NB4 (cell line): ENCODE data around the gene RBM39.

Source experiments
- MAX ChIP-seq: IDR thresholded peaks from 2 replicates; pipeline ENCODE4 v1.6.1; 2011; ENCODE audit warnings: low read depth, low read length
- POLR2A ChIP-seq: IDR thresholded peaks from 2 replicates; pipeline ENCODE4 v1.6.1; 2011; ENCODE audit warnings: mild to moderate bottlenecking; ENCODE audit not compliant: insufficient read length; ENCODE audit errors: extremely low read depth
- TF ChIP-seq, protein P1 (sequence below): IDR thresholded peaks from one replicate; pipeline ENCODE4 v1.5.1; 2012; ENCODE audit warnings: low read depth, low read length

DNA sequence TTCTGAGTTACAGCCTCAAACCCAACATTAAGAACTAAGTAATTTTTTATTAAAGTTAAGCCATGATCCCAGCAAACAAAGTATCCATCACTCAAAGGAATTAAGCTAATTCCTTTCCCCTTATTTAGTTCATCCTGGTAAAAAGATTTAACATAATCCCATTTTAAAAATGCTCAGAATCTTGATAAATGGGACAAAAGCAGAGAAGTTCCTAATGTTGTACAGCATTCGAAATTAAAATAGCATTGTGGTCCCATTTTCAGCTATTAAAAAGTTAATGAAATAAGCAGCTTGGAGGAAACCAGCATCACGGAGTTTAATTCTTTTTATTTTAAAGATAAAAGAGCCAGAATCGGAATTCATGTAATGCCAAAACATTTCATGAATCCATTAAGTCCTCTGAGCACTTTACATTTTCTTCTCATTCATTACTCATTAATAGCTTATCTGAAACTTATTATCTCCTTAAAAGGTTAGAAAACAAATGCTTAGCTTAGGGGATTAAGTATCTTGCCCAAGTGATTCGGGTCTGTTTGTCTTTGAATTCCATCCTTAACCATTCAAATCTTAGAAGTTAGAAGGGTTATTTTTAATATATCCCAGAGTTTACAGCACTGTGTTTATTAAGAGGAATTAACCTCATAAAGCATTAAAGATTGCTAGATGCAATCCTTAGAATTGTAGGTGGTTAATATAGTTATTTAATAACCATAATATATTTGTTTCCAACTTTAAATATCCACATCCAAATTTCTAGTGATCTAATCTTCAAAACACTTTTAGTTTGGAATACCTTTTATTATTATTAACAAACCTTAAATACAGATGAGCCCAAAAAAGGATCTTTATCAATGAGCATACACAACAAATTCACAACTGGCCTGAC lies 11.2 kb downstream of the RBM39 start:
- no peak for TF ChIP-seq MAX
- TF ChIP-seq, protein P1, sequence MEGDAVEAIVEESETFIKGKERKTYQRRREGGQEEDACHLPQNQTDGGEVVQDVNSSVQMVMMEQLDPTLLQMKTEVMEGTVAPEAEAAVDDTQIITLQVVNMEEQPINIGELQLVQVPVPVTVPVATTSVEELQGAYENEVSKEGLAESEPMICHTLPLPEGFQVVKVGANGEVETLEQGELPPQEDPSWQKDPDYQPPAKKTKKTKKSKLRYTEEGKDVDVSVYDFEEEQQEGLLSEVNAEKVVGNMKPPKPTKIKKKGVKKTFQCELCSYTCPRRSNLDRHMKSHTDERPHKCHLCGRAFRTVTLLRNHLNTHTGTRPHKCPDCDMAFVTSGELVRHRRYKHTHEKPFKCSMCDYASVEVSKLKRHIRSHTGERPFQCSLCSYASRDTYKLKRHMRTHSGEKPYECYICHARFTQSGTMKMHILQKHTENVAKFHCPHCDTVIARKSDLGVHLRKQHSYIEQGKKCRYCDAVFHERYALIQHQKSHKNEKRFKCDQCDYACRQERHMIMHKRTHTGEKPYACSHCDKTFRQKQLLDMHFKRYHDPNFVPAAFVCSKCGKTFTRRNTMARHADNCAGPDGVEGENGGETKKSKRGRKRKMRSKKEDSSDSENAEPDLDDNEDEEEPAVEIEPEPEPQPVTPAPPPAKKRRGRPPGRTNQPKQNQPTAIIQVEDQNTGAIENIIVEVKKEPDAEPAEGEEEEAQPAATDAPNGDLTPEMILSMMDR: no peak
- no peak for TF ChIP-seq POLR2A
